Measurements from ENCODE around the gene KIAA2012.
"Not testable (repeated sequence)": the region's sequence is repeated elsewhere in the genome, so short reads cannot be mapped to it uniquely, and the experiment has no call there.

KIAA2012 gene

DNA sequence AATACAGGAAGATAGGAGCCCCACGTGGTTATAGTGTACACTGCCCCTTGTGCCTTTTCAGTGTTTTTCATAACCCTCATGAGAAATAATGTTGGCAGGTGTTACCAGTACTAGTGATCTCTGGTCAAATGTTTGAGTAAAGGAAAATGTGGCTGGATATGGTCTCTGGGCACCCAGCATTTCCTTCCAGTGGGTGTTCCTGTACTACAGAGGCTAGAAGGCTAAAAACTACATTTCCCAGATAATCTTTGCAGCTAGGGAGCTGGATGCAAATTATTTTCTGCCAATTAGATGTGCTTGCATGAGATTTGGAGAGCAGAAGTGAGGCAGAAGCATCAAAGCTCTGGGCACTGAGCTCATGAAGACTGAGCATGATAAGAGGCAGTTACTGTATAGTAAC is 45.1 kb downstream of the KIAA2012 start:
- DNase-seq (ENCODE audit: low read depth) = no peak

DNA sequence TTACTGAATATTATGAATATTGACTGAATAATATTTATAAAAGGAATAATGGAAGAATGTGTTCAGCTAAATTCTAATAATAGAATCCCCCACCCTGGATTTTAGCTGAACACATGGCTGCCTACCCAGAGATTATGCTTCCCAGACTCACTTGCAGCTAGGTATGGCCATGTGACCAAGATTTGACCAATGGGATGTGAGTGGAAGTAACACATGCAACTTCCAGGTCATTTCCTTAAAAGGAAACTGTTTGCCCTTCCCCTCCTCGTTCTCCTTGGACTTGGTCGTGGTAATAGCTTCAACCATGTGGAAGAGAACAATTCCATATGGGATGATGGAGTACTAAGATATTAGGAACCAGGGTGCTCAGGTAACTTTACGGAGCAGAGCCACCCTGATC is 47.8 kb downstream of the KIAA2012 start:
- no peak for DNase-seq (ENCODE audit: low read depth)

DNA sequence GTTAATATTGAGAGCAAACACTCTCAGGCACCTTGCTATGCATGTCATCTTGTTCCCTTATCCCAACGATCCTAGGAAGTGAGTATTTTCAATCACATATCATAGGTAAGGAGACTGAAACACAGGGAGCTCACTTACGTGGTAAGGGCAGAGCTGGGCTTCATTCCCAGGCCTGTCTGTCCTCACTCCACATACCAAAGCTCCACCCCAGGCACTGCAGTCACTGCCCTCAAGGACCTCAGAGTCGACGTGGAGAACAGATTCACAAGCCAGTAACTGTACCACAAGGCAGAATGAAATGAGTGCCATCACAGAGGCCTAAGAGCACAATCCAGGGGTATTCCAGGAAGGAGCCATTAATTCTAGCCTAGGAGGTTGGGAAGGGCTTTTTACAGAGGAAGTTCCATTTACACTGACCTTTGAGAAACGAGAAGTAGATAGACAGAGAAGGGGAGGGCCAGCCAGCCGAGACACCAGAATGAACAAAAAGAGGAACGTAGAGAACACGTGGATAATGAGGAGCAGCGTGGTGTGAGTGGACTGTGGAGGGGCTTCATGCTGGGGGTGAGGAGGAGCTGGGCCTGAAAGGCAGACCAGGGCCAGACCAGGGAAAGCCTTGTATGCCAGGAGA is 48.6 kb downstream of the KIAA2012 start:
- no peak for DNase-seq (ENCODE audit: low read depth)

DNA sequence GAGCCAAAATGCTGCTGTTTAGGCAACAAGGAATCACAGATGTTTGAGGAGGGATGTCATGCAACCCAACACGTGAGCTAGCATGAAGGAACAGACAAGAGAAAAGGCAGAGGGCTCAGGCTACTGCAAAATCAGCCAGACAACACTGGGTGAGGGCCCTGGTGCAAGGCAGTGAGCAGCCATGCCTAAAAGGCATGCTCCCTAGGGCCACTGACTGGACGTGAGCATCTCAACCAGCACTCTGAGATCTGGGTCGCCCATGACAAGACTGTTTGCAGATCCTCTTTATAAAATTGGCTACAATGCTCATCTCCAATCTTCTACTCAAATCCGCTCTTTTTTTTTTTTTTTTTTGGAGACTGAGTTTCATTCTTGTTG is 49.1 kb downstream of the KIAA2012 start:
- DNase-seq (ENCODE audit: low read depth) = no peak

DNA sequence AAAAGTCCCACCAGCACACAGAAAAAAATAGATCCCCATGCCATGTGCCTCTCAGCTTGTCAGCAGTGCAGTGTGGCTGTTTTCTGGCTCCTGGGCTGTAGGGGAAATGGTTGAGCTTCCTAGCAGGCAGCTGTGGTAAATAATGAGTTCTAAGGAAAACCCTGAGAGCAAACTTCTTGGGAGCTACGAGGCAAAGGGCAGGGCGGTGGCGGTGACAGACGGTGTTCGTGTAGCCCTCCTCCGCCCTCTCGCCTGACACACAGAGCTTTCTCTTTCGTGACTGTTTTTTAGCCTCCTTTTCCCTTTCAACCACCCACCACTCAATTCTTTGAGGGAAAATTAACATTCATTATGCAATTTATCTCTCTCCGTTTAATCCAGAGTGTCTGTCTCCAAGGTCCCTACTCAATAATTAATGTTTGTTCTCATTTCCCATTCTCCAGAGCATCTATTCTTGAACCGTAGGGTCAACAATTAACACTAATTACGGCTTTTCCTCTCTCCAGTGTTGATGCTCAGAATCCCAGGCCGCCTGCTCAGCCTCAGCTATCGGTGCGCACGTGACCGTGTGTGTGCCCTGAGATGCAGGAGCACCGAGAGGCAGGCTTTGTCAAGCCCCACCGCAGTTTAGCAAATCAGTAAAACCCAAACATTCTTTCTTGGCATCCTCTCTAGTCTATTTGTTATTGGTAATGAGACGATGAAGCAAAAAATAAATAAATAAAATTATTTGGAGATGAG is 50.1 kb downstream of the KIAA2012 start:
- no peak for DNase-seq (ENCODE audit: low read depth)

DNA sequence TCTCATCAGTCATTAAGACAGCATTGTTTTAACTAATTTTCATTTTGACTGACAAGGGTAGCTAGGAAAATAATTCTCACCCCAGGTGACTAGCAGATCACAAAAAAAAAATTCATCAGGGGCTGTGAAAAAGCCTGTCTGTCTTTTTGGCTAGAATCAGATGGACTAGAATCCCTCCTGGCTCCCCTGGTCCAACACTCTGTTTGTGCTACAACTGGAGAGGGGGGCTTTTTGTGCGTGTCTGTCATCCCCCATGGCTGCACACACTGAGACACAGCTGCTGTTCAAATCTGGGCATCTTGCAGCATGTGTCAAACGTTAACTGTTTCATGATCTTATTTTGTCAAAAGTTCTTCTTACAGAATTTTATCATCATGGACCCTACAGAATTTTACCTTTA is 51.2 kb downstream of the KIAA2012 start:
- no peak for DNase-seq (ENCODE audit: low read depth)

DNA sequence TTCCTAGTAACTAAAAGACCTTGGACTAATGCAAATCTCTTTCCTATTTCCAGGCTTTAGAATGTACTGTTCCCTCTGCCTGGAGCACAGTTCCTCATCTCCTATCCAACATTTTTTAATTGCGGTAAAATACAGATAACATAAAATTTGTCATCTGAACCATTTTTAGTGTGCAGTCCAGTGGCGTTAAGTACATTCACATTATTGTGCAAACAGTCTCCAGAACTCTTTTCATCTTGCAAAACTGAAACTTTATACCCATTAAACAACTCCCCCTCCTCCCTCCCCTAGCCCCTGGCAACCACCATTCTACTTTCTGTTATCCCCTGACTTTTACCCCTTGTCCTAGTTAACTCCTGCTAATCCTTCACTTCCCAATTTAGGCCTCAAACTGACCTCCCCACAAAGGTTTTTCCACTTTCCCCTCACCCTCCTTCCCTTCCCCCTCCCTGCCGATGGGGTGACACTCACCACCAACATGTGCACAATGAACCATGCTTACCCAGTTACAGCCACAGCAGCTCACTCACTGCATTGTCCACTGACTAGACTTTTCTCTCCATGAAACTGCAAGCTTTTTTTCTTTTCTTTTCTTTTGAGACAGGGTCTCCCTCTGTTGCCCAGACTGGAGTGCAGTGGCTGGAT is 54.8 kb downstream of the KIAA2012 start:
- no peak for DNase-seq (ENCODE audit: low read depth)

DNA sequence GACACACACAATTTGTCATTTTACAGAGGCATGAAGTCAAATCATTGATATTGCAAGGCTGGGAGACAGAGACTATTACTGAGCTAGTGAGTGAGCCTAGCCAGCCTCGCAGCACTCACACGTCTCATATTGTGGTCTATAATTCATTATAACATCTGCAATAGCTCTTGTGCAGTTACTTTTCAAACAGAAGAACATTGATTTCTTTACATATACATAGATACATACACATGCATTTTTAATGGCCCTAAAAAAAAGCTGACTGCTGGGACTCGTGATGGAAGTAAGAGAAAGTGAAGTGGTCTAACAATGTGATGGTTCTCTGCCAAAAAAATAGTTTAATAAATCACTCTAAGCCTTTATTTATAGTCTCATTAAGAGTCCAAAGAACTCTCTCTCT is 56.8 kb downstream of the KIAA2012 start:
- no peak for DNase-seq (ENCODE audit: low read depth)

DNA sequence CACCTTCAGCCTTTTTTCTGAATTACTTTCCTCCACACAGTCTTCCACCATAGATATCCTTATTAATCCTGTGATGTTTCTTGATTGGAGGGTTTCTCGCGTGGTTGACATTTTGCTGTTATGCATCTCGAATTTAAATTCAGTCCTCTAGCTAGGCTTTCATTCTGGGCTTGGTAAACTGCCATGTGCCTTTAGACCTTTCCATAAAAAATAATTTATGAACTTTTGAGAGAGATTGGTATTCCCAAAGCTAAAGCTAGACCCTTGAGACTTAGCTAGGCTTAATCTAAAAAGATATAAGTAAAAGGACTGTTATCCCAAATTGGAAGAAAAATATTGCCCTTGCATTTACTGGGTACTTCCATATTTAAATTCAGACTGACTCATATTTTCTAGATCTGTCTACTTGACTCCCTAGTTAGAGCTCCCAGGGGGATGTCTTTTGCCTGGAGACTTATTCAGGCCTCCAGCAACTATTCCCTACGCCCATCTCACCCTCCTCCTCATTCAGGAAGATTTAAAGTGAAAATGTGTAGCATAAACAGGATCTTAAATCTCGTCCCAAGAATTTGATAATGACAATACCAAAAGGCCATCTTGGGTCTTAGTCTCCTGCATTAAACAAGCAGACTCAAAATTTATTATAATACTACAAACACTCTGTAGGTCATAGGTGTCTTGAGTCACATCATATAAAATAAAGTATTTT is 60.3 kb downstream of the KIAA2012 start:
- no peak for DNase-seq (ENCODE audit: low read depth)

DNA sequence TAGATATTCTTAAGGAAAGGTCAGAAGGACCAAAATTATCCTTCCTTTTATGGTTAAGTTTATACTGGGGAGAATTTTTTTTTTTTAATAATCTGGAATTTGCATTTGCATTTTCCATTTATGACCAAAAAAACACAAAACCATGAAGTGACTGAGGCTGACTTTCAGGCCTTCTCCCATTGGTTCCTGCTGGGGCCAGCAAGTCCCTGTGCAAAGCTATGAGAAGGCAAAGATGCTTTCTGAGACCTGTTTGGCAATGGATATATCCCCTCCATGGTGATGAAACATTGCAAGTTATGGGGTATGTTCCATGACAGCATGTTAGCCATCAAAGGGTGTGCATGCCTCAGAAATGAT is 60.8 kb downstream of the KIAA2012 start:
- no peak for DNase-seq (ENCODE audit: low read depth)

DNA sequence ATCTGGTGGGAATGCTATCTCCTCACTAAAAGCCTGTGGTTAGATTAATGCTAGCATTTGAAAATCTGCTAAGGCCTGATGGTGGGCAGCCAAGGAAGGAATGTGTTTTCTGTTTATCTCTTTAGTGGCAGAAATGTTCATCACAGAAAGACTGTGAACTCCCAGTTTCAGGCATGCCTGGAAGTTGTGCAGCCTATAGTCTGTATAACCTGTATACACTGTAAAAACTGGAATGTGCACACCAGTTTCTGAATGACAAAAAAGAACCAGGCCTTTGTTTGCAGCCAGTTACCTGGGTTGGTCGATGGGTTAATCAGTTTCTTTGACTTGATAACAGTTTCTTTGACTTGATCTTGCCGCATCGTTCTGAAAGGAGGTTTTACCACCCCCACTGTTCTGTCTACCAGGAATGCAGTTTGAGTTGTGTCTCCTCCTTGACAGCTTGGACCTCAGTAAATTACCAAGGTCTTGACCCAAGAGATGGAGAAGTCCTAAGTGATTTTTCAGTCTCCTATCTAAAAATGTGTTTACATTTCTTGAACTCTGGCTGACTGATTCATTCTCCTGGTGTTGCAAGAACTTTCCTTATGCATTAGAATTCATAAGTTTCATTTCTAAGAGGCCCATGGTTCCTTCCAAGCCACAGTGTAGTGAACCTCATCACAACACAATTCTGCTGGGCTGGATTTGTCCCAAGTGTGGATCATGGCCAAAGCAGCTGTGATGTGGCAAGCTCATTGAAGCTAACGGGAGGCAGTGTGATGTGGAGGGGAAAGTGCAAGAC is 62.2 kb downstream of the KIAA2012 start:
- DNase-seq (ENCODE audit: low read depth) = no peak

DNA sequence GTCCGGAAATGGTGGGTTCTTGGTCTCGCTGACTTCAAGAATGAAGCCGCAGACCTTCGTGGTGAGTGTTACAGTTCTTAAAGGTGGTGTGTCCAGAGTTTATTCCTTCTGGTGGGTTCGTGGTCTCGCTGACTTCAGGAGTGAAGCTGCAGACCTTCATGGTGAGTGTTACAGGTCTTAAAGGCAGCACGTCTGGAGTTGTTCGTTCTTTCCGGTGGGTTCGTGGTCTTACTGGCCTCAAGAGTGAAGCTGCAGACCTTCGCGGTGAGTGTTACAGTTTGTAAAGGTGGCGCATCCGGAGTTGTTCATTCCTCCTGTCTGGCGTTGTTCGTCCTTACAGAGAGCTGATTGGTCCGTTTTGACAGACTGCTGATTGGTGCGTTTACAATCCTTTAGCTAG is 63.0 kb downstream of the KIAA2012 start:
- DNase-seq (ENCODE audit: low read depth) = not testable (repeated sequence)

DNA sequence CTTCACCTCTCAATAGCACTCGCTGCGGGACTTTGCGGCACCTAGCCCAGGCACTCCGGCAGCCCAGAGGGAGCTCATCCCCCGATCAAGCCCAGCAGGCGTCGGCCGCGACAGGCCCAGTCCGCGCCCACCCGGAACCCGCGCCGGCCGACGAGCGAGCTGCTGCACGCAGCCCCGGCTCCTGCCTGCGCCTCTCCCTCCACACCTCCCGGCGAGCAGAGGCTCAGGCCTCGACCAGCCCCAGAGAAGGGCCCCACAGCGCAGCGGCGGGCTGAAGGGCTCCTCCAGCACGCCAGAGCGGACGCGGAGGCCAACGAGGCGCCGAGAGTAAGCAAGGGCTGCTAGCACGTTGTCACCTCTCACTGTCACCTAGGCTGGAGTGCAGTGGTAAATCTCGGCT is 63.5 kb downstream of the KIAA2012 start:
- no peak for DNase-seq (ENCODE audit: low read depth)

DNA sequence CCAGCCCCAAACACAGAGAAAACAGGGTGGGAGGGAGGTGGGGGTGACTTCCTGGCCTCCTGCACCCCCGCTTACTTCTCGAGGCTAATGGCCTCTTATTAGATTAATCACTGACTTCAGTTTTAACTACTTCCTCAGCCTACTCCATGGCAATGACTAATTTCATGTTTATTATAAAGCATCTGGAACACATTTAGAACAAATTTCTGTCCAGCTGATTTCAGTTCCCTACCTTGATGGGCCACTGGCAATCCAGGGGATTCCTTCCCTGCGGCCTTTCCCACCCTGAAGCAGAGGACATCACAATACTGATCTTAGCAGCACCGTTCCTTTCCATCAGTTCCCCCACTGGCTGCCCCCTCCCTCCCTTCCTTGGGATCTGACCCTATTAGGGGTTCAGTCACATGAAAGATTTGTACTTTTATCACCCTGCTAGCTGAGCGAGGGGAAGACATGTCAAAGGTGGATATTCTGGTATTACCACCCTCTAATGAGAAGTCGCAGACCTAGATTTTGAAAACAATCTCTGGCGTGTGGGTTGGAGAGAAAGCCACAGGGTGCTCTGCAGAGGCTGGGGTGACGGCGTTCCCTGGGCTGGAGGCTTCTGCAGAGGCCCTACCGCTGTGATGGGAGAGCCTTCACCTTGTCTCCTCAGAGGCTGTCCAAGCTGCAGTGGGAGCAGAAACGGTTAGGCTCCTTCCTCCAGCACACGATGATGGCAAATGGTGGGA is 67.6 kb downstream of the KIAA2012 start:
- no peak for DNase-seq (ENCODE audit: low read depth)

DNA sequence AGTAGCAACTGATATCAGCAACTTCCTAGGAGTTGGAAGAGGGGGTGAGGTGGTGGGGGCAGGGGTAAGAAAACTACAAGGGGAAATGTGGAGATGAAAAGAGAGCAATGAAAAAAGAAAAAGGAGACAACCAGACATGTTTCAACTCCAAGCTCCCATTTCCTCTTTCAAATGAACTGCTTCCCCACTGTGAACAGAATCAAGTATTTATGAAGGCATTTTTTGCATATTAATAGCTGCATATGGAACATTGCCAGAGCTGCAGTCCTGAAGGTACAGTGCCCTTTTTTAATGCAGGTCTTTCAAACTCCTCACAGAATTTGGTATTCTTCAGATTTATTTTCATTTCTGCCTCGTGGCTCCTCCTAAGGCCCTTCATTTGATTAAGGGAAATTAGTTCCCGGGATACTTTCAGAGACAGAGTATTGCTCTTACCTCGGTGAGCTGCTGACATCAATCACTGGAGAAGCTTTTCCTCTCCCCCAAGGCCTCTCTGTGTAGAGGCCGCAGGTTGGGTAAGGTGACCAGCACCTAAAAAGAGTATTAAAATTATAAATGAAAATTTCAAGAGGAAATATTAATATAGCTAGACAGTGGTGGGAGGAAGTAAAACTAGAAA is 68.4 kb downstream of the KIAA2012 start:
- DNase-seq (ENCODE audit: low read depth) = no peak

DNA sequence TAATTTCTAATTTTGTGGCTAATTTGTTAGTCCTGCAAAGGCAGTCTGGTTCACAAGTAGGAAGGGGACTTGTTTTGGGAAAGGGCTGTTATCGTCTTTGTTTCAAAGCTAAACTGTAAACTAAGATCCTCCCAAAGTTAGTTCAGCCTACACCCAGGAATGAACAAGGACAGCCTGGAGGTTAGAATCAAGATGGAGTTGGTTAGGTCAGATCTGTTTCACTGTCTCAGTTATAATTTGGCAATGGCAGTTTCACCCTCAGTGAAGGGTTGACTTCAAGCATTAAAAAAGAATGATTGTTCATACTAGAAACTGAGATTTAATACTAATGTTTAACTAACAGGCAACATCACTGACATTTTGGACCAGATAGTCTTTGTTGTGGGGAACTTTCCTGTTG is 69.5 kb downstream of the KIAA2012 start:
- DNase-seq (ENCODE audit: low read depth) = no peak

DNA sequence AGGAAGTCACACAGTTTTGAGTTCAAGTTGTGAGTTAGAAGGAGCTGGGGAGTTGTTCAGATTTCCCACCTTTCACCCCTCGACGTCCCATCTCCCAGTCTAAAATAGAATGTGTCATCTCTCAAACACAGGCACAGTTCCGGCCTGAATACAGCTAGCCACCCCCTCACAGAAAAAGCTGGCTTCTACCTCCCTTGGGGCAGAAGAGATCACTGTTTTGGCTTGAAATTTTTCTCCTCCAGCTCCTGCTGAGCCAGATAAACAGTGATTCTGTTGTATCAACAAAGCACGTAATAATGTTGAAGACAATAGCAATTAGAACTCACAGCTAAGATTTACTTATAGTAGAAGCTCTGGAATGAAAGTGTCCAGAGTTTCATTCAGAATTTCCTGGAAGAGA is 74.7 kb downstream of the KIAA2012 start:
- no peak for DNase-seq (ENCODE audit: low read depth)

DNA sequence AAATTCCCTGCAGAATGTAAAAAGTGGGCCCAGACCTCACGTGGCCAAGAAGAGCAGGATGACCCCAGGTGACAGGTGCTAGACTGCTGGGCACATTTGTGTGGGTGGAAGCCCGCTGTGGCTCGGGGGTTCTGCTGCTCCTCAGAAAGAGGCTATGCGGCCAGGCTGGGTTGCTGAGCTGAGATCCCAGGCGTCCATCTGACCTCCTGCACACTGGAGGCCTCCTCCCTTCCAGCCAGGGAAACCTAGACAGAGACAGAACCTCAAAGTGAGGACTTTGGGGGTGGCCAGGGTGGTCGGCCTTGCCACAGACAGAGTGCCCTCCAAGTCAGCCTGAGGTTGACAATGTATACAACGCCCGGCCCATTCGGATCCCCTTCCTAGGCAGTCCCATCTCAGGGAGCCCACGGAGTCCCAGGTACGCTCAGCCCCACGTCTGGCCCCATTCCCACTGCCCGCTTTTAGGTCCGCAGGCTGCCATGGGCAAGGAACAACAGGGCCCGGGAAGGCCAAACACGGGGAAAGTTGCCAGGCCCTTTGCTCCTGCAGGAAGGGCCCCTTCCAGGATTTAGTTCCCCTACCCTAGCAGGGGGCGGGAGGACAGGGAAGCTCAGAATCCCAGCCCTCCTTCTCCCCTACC is 75.6 kb downstream of the KIAA2012 start:
- DNase-seq (ENCODE audit: low read depth) = no peak

DNA sequence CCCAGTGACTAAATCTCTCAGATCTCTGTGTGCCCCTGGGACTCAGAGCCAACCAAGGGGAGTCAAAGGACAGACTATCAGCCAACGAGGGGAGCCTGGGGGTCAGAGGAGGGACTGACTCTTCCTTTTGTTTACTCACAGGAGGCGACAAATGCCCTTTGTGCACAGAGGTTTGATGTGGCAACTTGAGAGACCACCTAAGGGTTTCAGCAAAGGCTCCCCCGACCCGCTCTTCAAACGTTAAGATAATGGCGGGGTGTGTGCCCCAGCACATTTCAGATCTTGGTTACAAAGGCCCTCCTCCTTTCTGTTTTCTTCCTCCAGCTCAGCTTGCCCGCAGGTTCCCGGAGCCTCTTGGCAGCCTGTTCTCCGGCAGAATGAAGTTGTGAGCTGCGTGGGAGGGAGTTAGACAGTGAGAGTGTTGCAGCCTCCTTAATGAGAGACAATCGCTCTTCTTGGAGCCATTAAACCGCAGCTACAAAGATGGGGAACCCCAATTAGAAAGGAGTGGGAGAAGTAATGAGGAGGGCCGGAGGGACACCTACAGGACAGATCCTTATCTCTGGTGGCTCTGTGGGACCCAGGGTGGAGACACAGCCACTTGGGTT is 76.2 kb downstream of the KIAA2012 start:
- DNase-seq (ENCODE audit: low read depth) = no peak

DNA sequence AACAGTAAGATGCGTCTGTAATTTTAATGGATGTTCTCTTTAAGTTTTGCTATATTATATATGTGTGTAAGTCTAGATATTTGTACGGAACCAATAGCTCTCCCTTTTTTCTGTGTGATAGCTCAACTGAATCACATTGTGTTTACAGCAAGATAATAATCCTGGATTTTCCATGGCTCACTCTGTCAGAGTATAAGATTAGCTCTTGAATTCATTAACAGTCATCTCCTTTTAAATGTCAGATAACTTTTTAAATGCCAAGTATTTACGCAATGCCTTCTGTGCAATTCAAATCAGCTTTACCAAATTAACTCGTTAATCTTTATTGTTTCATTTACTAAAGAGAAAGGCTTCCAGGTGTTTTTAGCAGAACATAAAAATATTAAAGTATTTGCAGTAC is 76.9 kb downstream of the KIAA2012 start:
- no peak for DNase-seq (ENCODE audit: low read depth)
